ENCODE data around the gene LILRB4. TPM values are rescaled to one million over a fixed set of nuclear protein-coding genes. Genes with fewer than 3 reads are reported as not detected.
"Not testable (repeated sequence)": the region's sequence is repeated elsewhere in the genome, so short reads cannot be mapped to it uniquely, and the experiment has no call there.

The LILRB4 gene
- total RNA-seq, 1 experiment from 2014 or later, result not detected

- H3K9me3 Mint-ChIP-seq (ENCODE audit: low read depth, unreplicated experiment); H3K36me3 Mint-ChIP-seq (ENCODE audit: insufficient read depth, unreplicated experiment); H3K4me3 Mint-ChIP-seq (ENCODE audit: low read depth, unreplicated experiment); DNase-seq; intact Hi-C loops (cut with micrococcal nuclease; ENCODE audit: unreplicated experiment); H3K4me1 Mint-ChIP-seq (ENCODE audit: low read depth, unreplicated experiment); BruUV-seq (replicated peaks); H3K27ac Mint-ChIP-seq (ENCODE audit: unreplicated experiment): not testable (repeated sequence)
- CTCF ChIA-PET, result interaction anchor here (0.6 kb wide), 1 partner anchor 164 kb away, joined by 3 read pairs; no protein-coding TSS in a partner anchor
- H3K27me3 Mint-ChIP-seq (ENCODE audit: unreplicated experiment), result peaks cover 73% of the 10 kb centered on the region
Observed at GRCh38 chr19:54643583-54643982, 19.2 kb upstream of the LILRB4 start.

- BruUV-seq (replicated peaks), result no TSS peak
- H3K27me3 Mint-ChIP-seq (ENCODE audit: unreplicated experiment), result peaks cover 75% of the 10 kb centered on the region
- no peaks in the 10 kb centered on the region for H3K4me1 Mint-ChIP-seq (ENCODE audit: low read depth, unreplicated experiment)
- CTCF ChIA-PET, result interaction anchor here (0.6 kb wide), 1 partner anchor 165 kb away, joined by 3 read pairs; no protein-coding TSS in a partner anchor
- no peak for DNase-seq
- intact Hi-C loops (cut with micrococcal nuclease; ENCODE audit: unreplicated experiment), result no loop called here
- no peak overlapping the region for H3K27ac Mint-ChIP-seq (ENCODE audit: unreplicated experiment)
- no peaks in the 10 kb centered on the region for H3K36me3 Mint-ChIP-seq (ENCODE audit: insufficient read depth, unreplicated experiment)
- H3K4me3 Mint-ChIP-seq (ENCODE audit: low read depth, unreplicated experiment), result no peak overlapping the region
- TF ChIP-seq CTCF (IDR thresholded peaks at IDR 0.05; ENCODE audit: unreplicated experiment), result no peak
- no peaks in the 10 kb centered on the region for H3K9me3 Mint-ChIP-seq (ENCODE audit: low read depth, unreplicated experiment)
Observed at GRCh38 chr19:54644056-54644455, 18.7 kb upstream of the LILRB4 start.

GRCh38 chr19:54646331-54646841, 16.4 kb upstream of the LILRB4 start:
- no peak overlapping the region for H3K4me3 Mint-ChIP-seq (ENCODE audit: low read depth, unreplicated experiment)
- H3K27ac Mint-ChIP-seq (ENCODE audit: unreplicated experiment), result no peak overlapping the region
- intact Hi-C loops (cut with micrococcal nuclease; ENCODE audit: unreplicated experiment), result no loop called here
- CTCF ChIA-PET, result no interaction called here
- no peaks in the 10 kb centered on the region for H3K4me1 Mint-ChIP-seq (ENCODE audit: low read depth, unreplicated experiment)
- no peaks in the 10 kb centered on the region for H3K9me3 Mint-ChIP-seq (ENCODE audit: low read depth, unreplicated experiment)
- BruUV-seq (replicated peaks), result no TSS peak
- no peak for DNase-seq
- H3K27me3 Mint-ChIP-seq (ENCODE audit: unreplicated experiment), result peaks cover 75% of the 10 kb centered on the region
- no peaks in the 10 kb centered on the region for H3K36me3 Mint-ChIP-seq (ENCODE audit: insufficient read depth, unreplicated experiment)
- no peak for TF ChIP-seq CTCF (IDR thresholded peaks at IDR 0.05; ENCODE audit: unreplicated experiment)

GRCh38 chr19:54648129-54648528, 14.7 kb upstream of the LILRB4 start:
- no peaks in the 10 kb centered on the region for H3K36me3 Mint-ChIP-seq (ENCODE audit: insufficient read depth, unreplicated experiment)
- no peaks in the 10 kb centered on the region for H3K9me3 Mint-ChIP-seq (ENCODE audit: low read depth, unreplicated experiment)
- intact Hi-C loops (cut with micrococcal nuclease; ENCODE audit: unreplicated experiment), result no loop called here
- no peak overlapping the region for H3K27ac Mint-ChIP-seq (ENCODE audit: unreplicated experiment)
- TF ChIP-seq CTCF (IDR thresholded peaks at IDR 0.05; ENCODE audit: unreplicated experiment), result no peak
- H3K27me3 Mint-ChIP-seq (ENCODE audit: unreplicated experiment), result peaks cover 64% of the 10 kb centered on the region
- H3K4me1 Mint-ChIP-seq (ENCODE audit: low read depth, unreplicated experiment), result no peaks in the 10 kb centered on the region
- no peak for DNase-seq
- CTCF ChIA-PET, result no interaction called here
- no peak overlapping the region for H3K4me3 Mint-ChIP-seq (ENCODE audit: low read depth, unreplicated experiment)
- BruUV-seq (replicated peaks), result no TSS peak

GRCh38 chr19:54650108-54650655, 12.6 kb upstream of the LILRB4 start:
- DNase-seq, result no peak
- TF ChIP-seq CTCF (IDR thresholded peaks at IDR 0.05; ENCODE audit: unreplicated experiment), result no peak
- CTCF ChIA-PET, result interaction anchor here (0.7 kb wide), 1 partner anchor 13 kb away, joined by 4 read pairs; no protein-coding TSS in a partner anchor
- Mint-ChIP-seq H3K4me1 (ENCODE audit: low read depth, unreplicated experiment) (no peaks in the 10 kb centered on the region), H3K27ac (ENCODE audit: unreplicated experiment) (no peak overlapping the region), H3K4me3 (ENCODE audit: low read depth, unreplicated experiment) (no peak overlapping the region), H3K36me3 (ENCODE audit: insufficient read depth, unreplicated experiment) (no peaks in the 10 kb centered on the region), H3K27me3 (ENCODE audit: unreplicated experiment) (peaks cover 58% of the 10 kb centered on the region), H3K9me3 (ENCODE audit: low read depth, unreplicated experiment) (no peaks in the 10 kb centered on the region)
- intact Hi-C loops (cut with micrococcal nuclease; ENCODE audit: unreplicated experiment), result no loop called here
- BruUV-seq (replicated peaks), result no TSS peak
